ENCODE results near the gene RBM33.

The RBM33 gene

DNA sequence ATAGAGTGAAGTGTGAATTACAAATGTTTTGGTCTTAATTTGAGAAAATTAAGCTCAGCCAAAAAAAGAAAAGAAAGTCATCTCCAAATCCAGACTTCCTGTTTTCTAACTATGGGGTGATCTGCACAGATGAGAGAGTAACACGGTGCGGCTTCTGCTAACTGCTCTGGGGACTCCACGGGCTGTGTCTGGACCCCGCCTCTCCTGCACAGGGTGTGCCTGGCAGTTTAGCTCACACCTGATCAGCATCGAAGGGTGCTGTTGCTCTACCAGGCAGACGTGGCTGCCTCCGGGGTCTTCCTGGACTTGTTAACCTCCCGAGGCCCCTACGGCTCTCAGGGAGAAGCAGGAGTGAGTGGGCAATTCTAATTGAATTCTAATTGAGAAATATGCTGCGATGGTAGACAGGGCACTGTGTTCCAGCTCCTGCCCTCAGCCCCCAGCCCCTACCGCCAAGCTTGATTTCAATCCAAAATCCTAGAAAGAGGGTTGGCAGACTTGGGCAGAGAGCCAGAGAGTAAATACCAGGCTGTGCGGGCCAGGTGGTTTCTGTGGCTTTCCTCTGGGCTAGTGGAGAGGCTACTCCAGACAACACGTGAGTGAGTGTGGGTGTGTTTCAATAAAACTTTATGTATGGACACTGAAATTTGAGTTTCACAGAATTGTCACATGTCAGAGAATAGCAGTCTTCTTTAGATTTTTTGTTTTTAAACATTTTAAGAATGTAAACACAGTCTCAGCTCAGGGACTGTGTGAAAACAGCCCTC is 154.4 kb downstream of the RBM33 start:
- no peaks in the 10 kb centered on the region for H3K36me3 ChIP-seq (ENCODE audit: insufficient read depth, low read length)
- no peak overlapping the region for H3K4me2 ChIP-seq (ENCODE audit: low read length)
- no peak overlapping the region for H3K4me3 ChIP-seq (ENCODE audit: low read depth, low read length, poor library complexity, severe bottlenecking)
- no peaks in the 10 kb centered on the region for H3K9me3 ChIP-seq (ENCODE audit: low read length)
- H2AFZ ChIP-seq (ENCODE audit: low read length) = no peak overlapping the region
- peaks cover 7% of the 10 kb centered on the region for H3K27me3 ChIP-seq (ENCODE audit: insufficient read depth, low read length)
- no peak overlapping the region for H3K9ac ChIP-seq (ENCODE audit: low read length)
- peaks cover 6% of the 10 kb centered on the region for H3K4me1 ChIP-seq (ENCODE audit: insufficient read depth, low read length, severe bottlenecking)
- no peaks in the 10 kb centered on the region for H3F3A ChIP-seq (ENCODE audit: insufficient read depth, low read length)
- no peaks in the 10 kb centered on the region for H3K9me2 ChIP-seq (ENCODE audit: low read depth, low read length)
- H4K20me1 ChIP-seq (ENCODE audit: insufficient read depth, low read length) = no peaks in the 10 kb centered on the region
- no peak overlapping the region for H3K27ac ChIP-seq (ENCODE audit: low read depth, low read length, poor library complexity, severe bottlenecking)
- TF ChIP-seq, protein P1, sequence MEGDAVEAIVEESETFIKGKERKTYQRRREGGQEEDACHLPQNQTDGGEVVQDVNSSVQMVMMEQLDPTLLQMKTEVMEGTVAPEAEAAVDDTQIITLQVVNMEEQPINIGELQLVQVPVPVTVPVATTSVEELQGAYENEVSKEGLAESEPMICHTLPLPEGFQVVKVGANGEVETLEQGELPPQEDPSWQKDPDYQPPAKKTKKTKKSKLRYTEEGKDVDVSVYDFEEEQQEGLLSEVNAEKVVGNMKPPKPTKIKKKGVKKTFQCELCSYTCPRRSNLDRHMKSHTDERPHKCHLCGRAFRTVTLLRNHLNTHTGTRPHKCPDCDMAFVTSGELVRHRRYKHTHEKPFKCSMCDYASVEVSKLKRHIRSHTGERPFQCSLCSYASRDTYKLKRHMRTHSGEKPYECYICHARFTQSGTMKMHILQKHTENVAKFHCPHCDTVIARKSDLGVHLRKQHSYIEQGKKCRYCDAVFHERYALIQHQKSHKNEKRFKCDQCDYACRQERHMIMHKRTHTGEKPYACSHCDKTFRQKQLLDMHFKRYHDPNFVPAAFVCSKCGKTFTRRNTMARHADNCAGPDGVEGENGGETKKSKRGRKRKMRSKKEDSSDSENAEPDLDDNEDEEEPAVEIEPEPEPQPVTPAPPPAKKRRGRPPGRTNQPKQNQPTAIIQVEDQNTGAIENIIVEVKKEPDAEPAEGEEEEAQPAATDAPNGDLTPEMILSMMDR (IDR thresholded peaks at IDR 0.05; ENCODE audit: low read length) = no peak
- H3K79me2 ChIP-seq (ENCODE audit: insufficient read depth, low read length) = no peaks in the 10 kb centered on the region

DNA sequence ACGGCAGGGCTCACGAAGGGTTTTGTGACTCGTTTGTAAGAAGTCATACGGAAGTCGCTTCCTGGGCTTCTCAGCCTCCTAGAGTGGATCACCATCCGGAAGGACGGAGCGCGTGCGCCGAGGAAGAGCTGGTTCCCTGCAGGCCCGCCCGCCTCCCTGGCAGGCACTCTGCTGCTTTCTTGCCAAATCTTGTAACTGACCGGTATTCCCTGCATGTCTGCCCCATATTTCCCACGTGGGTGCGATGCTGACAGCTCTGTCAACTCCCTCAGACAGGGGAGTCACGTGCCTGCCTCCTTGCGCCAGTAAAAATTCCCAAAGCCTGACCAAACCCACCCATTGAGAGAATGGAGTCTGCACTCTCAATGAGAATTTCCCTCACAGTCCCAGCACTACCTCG is 155.1 kb downstream of the RBM33 start:
- Histone ChIP-seq H3K9me2 (ENCODE audit: low read depth, low read length) (no peaks in the 10 kb centered on the region), H3K36me3 (ENCODE audit: insufficient read depth, low read length) (no peaks in the 10 kb centered on the region), H3K4me1 (ENCODE audit: insufficient read depth, low read length, severe bottlenecking) (peaks cover 6% of the 10 kb centered on the region), H3K9ac (ENCODE audit: low read length) (no peak overlapping the region), H3K79me2 (ENCODE audit: insufficient read depth, low read length) (no peaks in the 10 kb centered on the region), H3K27me3 (ENCODE audit: insufficient read depth, low read length) (peaks cover 7% of the 10 kb centered on the region), H3K9me3 (ENCODE audit: low read length) (no peaks in the 10 kb centered on the region), H3F3A (ENCODE audit: insufficient read depth, low read length) (no peaks in the 10 kb centered on the region), H3K4me2 (ENCODE audit: low read length) (no peak overlapping the region), H3K27ac (ENCODE audit: low read depth, low read length, poor library complexity, severe bottlenecking) (no peak overlapping the region), H2AFZ (ENCODE audit: low read length) (no peak overlapping the region), H3K4me3 (ENCODE audit: low read depth, low read length, poor library complexity, severe bottlenecking) (no peak overlapping the region), H4K20me1 (ENCODE audit: insufficient read depth, low read length) (no peaks in the 10 kb centered on the region)
- TF ChIP-seq, protein P1 (IDR thresholded peaks at IDR 0.05; ENCODE audit: low read length) = no peak
- TF ChIP-seq EZH2 (IDR thresholded peaks at IDR 0.05; ENCODE audit: borderline replicate concordance, low read length) = no peak

DNA sequence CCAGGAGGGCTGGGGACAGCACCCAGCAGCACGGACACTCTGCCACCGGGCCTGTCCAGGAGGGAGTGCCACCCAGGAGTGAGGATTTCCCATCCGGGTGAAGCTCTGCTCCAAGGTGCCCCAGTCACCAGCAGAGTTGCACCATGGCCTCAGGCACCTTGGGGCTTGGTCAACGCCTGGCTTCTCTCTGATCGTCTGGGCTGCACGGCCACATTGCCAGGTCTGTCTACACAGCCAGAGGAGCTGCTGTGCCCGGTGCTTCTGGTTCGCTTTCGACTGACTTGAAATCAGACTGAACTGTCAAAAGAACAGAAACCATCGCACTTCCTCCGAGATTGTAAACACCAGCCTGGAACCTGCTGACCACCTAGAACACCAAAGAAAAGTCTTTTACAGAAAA is 155.8 kb downstream of the RBM33 start:
- Histone ChIP-seq H3K36me3 (ENCODE audit: insufficient read depth, low read length) (no peaks in the 10 kb centered on the region), H3K27me3 (ENCODE audit: insufficient read depth, low read length) (peaks cover 7% of the 10 kb centered on the region), H3K4me3 (ENCODE audit: low read depth, low read length, poor library complexity, severe bottlenecking) (no peak overlapping the region), H2AFZ (ENCODE audit: low read length) (no peak overlapping the region), H4K20me1 (ENCODE audit: insufficient read depth, low read length) (no peaks in the 10 kb centered on the region), H3F3A (ENCODE audit: insufficient read depth, low read length) (no peaks in the 10 kb centered on the region), H3K79me2 (ENCODE audit: insufficient read depth, low read length) (no peaks in the 10 kb centered on the region), H3K4me1 (ENCODE audit: insufficient read depth, low read length, severe bottlenecking) (peaks cover 6% of the 10 kb centered on the region), H3K4me2 (ENCODE audit: low read length) (no peak overlapping the region), H3K9me3 (ENCODE audit: low read length) (no peaks in the 10 kb centered on the region), H3K9me2 (ENCODE audit: low read depth, low read length) (no peaks in the 10 kb centered on the region), H3K27ac (ENCODE audit: low read depth, low read length, poor library complexity, severe bottlenecking) (no peak overlapping the region), H3K9ac (ENCODE audit: low read length) (no peak overlapping the region)
- no peak for TF ChIP-seq EZH2 (IDR thresholded peaks at IDR 0.05; ENCODE audit: borderline replicate concordance, low read length)
- TF ChIP-seq, protein P1 (IDR thresholded peaks at IDR 0.05; ENCODE audit: low read length) = no peak
